ENCODE results near the gene MEIS3.

Gene MEIS3

GRCh38 chr19:47429140-47429793, 9.9 kb upstream of the MEIS3 start:
- TF ChIP-seq, protein P1, sequence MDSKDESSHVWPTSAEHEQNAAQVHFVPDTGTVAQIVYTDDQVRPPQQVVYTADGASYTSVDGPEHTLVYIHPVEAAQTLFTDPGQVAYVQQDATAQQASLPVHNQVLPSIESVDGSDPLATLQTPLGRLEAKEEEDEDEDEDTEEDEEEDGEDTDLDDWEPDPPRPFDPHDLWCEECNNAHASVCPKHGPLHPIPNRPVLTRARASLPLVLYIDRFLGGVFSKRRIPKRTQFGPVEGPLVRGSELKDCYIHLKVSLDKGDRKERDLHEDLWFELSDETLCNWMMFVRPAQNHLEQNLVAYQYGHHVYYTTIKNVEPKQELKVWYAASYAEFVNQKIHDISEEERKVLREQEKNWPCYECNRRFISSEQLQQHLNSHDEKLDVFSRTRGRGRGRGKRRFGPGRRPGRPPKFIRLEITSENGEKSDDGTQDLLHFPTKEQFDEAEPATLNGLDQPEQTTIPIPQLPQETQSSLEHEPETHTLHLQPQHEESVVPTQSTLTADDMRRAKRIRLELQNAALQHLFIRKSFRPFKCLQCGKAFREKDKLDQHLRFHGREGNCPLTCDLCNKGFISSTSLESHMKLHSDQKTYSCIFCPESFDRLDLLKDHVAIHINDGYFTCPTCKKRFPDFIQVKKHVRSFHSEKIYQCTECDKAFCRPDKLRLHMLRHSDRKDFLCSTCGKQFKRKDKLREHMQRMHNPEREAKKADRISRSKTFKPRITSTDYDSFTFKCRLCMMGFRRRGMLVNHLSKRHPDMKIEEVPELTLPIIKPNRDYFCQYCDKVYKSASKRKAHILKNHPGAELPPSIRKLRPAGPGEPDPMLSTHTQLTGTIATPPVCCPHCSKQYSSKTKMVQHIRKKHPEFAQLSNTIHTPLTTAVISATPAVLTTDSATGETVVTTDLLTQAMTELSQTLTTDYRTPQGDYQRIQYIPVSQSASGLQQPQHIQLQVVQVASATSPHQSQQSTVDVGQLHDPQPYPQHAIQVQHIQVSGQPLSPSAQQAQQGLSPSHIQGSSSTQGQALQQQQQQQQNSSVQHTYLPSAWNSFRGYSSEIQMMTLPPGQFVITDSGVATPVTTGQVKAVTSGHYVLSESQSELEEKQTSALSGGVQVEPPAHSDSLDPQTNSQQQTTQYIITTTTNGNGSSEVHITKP (tag by site-specific recombination; IDR thresholded peaks at IDR 0.05), result 0 out of 2 replicates have a peak, but pooled peaks have one; percentile 19
- no peak for TF ChIP-seq ZNF776 (tag by site-specific recombination; IDR thresholded peaks at IDR 0.05; ENCODE audit: borderline replicate concordance)
- TF ChIP-seq ZNF514 (tag by site-specific recombination; IDR thresholded peaks at IDR 0.05), result no peak
- TF ChIP-seq ZNF24 (tag by site-specific recombination; IDR thresholded peaks at IDR 0.05), result no peak
- ChIA-PET CTCF (interaction anchor here (0.5 to 3.9 kb wide), 10 partner anchors 8 to 359 kb away, joined by 3 to 38 read pairs (median 8); partner anchors contain the start of genes DHX34 and NOP53), POLR2A (interaction anchor here (1.0 to 1.7 kb wide), 8 partner anchors 9 to 219 kb away, joined by 3 to 20 read pairs (median 5); partner anchors contain the start of genes DHX34 and INAFM1)
- H3K27ac ChIP-seq (ENCODE audit: extremely low read depth, low read depth, low read length), result no peak overlapping the region
- no peaks in the 10 kb centered on the region for H3K9me3 ChIP-seq (ENCODE audit: control insufficient read depth, insufficient read depth, low read depth, low read length)
- peaks cover 10% of the 10 kb centered on the region for H3K4me1 ChIP-seq (ENCODE audit: control insufficient read depth, insufficient read depth, low read length)
- no peaks in the 10 kb centered on the region for H3K36me3 ChIP-seq (ENCODE audit: control insufficient read depth in 2 of 2, insufficient read depth in 1 of 2, low read length in 2 of 2)
- no peak overlapping the region for H3K4me3 ChIP-seq (ENCODE audit: low read depth, low read length)

- H3K27ac ChIP-seq (ENCODE audit: extremely low read depth, low read depth, low read length), result no peak overlapping the region
- ChIA-PET POLR2A (interaction anchor here (0.5 to 1.7 kb wide), 21 partner anchors 8 to 336 kb away, joined by 3 to 20 read pairs (median 4); partner anchors contain the start of genes CCDC9, DHX34, INAFM1 and KPTN), CTCF (interaction anchor here (0.5 to 4.1 kb wide), 49 partner anchors 9 to 885 kb away, joined by 3 to 61 read pairs (median 4); partner anchors contain the start of genes DHX34, EHD2, KPTN and NAPA)
- H3K9me3 ChIP-seq (ENCODE audit: control insufficient read depth, insufficient read depth, low read depth, low read length), result no peaks in the 10 kb centered on the region
- H3K36me3 ChIP-seq (ENCODE audit: control insufficient read depth in 2 of 2, insufficient read depth in 1 of 2, low read length in 2 of 2), result no peaks in the 10 kb centered on the region
- peak overlapping the region; percentile 4; the same call in 1 of the 2 replicates for H3K4me3 ChIP-seq (ENCODE audit: low read depth, low read length)
- H3K4me1 ChIP-seq (ENCODE audit: control insufficient read depth, insufficient read depth, low read length), result peaks cover 10% of the 10 kb centered on the region
- peak; percentile 81; the same call in 1 of the 2 replicates for TF ChIP-seq KLF16 (tag by site-specific recombination; IDR thresholded peaks at IDR 0.05)
- TF ChIP-seq ZNF560 (tag by site-specific recombination; IDR thresholded peaks at IDR 0.05; ENCODE audit: borderline replicate concordance), result no peak
- no peak for TF ChIP-seq BCL11A (tag by site-specific recombination; IDR thresholded peaks at IDR 0.05; ENCODE audit: low read depth)
- peak; percentile 98 for TF ChIP-seq SP2 (tag by site-specific recombination; IDR thresholded peaks at IDR 0.05)
- no peak for TF ChIP-seq ZNF24 (tag by site-specific recombination; IDR thresholded peaks at IDR 0.05)
- TF ChIP-seq ZIC2 (tag by site-specific recombination; IDR thresholded peaks at IDR 0.05), result no peak
- TF ChIP-seq GLI4 (tag by site-specific recombination; IDR thresholded peaks at IDR 0.05), result no peak
- TF ChIP-seq ZSCAN16 (tag by site-specific recombination; IDR thresholded peaks at IDR 0.05), result no peak
- no peak for TF ChIP-seq REST (tag by site-specific recombination; IDR thresholded peaks at IDR 0.05)
- TF ChIP-seq ZNF335 (tag by site-specific recombination; conservative IDR thresholded peaks at IDR 0.05), result no peak
- no peak for TF ChIP-seq ZNF366 (tag by site-specific recombination; conservative IDR thresholded peaks at IDR 0.05)
- TF ChIP-seq ZNF10 (tag by site-specific recombination; IDR thresholded peaks at IDR 0.05), result peak; percentile 86
- no peak for TF ChIP-seq ZNF529 (tag by site-specific recombination; IDR thresholded peaks at IDR 0.05; ENCODE audit: insufficient replicate concordance)
- no peak; the same call in 1 of the 2 replicates for TF ChIP-seq ZNF660 (tag by site-specific recombination; IDR thresholded peaks at IDR 0.05)
- no peak for TF ChIP-seq ZBTB1 (tag by site-specific recombination; IDR thresholded peaks at IDR 0.05)
- TF ChIP-seq ZXDB (tag by site-specific recombination; IDR thresholded peaks at IDR 0.05), result peak; percentile 70; the same call in 1 of the 2 replicates
- no peak for TF ChIP-seq ZNF19 (tag by site-specific recombination; IDR thresholded peaks at IDR 0.05; ENCODE audit: low read depth)
- peak; percentile 98 for TF ChIP-seq SP3 (tag by site-specific recombination; IDR thresholded peaks at IDR 0.05)
- TF ChIP-seq ZNF248 (tag by site-specific recombination; IDR thresholded peaks at IDR 0.05), result no peak
- TF ChIP-seq PRDM4 (tag by site-specific recombination; IDR thresholded peaks at IDR 0.05), result no peak
Observed at GRCh38 chr19:47428177-47428894, 9.0 kb upstream of the MEIS3 start.

All from HEK293 (cell line).